Right lobe of liver (tissue), 6 donors: ENCODE results near the gene FOXA2. TPM values are rescaled to one million over a fixed set of nuclear protein-coding genes. Genes with fewer than 3 reads are reported as not detected.
A peak's percentile ranks its signal among the peaks of the same experiment; 100 is the strongest.

ENCODE experiments used
- ATAC-seq, 4 donors: fragments of 200-7000 bp; cut with Tn5 transposase; one replicate each; pipeline ENCODE4 v1.9.1; 2020; ENCODE audit warnings: mild to moderate bottlenecking in 4 of 4, moderate library complexity in 4 of 4
- DNase-seq, 3 donors: peaks; one replicate each; pipeline ENCODE4 v3.0.0-alpha.2; 2020
- H3K27ac ChIP-seq, 3 donors: fragments of 200-600 bp; one replicate each; pipeline ENCODE4 v1.8.0; 2022
- H3K27me3 ChIP-seq, 2 donors: fragments of 200-600 bp; one replicate each; pipeline ENCODE4 v1.8.0; 2022
- H3K36me3 ChIP-seq, 4 donors: fragments of 200-600 bp; sonication (generic) in 1 of 4; one replicate each; pipeline versions ENCODE4 v1.5.1 to v1.8.0; 2017 to 2022; ENCODE audit warnings: control low read depth in 1 of 4
- H3K4me1 ChIP-seq, 4 donors: fragments of 200-600 bp; sonication (generic) in 1 of 4; one replicate each; pipeline versions ENCODE4 v1.5.1 to v1.8.0; 2017 to 2022; ENCODE audit warnings: control low read depth in 1 of 4
- H3K4me3 ChIP-seq, 3 donors: fragments of 200-600 bp; one replicate each; pipeline ENCODE4 v1.8.0; 2022
- H3K9me3 ChIP-seq, 4 donors: fragments of 200-600 bp; sonication (generic) in 1 of 4; one replicate each; pipeline versions ENCODE4 v1.5.1 to v1.8.0; 2017 to 2022; ENCODE audit warnings: control low read depth in 1 of 4
- POLR2A ChIP-seq: fragments of 450-650 bp; IDR thresholded peaks from one replicate; pipeline ENCODE4 v1.6.1; 2017; ENCODE audit warnings: antibody characterized with exemption, mild to moderate bottlenecking
- WGBS: methylation state at CpG from one replicate; pipeline ENCODE4 v1.1.6; 2018; ENCODE audit warnings: low coverage, low lambda C conversion rate; ENCODE audit not compliant: insufficient coverage; ENCODE audit errors: missing lambda C conversion rate; 5-methylcytosine and 5-hydroxymethylcytosine counted together
- intact Hi-C, 2 donors: fragments of 100-400 bp; cut with DNase I; formaldehyde crosslinking; loops; one replicate each; pipeline versions ENCODE4 v1.11.2 to v1.14.1; 2022
- total RNA-seq, 6 experiments: library from RNA; depleted of rRNA in 2 of 6; stranded (reverse); fragments of >200 nt in 2 of 6; fragmentation: NEBNext Ultra II Directional in 3 of 6; extraction: Animal tissue kit (Norgen Biotek cat#: 25700) in 3 of 6; gene quantifications; one replicate each; pipeline versions ENCODE4 v1.1.0 to v1.2.4, GENCODE V29; 2016 to 2023
- TF ChIP-seq, protein P1 (sequence below), 4 donors: fragments of 200-600 bp in 3 of 4; fragments of 450-650 bp in 1 of 4; IDR thresholded peaks; one replicate each; pipeline versions ENCODE4 v1.5.1 to v1.8.0; 2016 to 2022; ENCODE audit warnings: antibody characterized with exemption in 4 of 4, mild to moderate bottlenecking in 2 of 4
- donor health status: DM: no; HTN: yes; CAD: no.
- donor health status: DM: no; HTN: no; CAD: no.
- donor health status: DM: no; HTN: no; CAD: no.
- donor health status: DM: no; HTN: yes; CAD: no.
- donor health status: DM: no; HTN: yes; CAD: no.

FOXA2 gene
- total RNA-seq, 6 experiments from 2014 or later = 11.8 to 28.7 (median 21.2) TPM

DNA sequence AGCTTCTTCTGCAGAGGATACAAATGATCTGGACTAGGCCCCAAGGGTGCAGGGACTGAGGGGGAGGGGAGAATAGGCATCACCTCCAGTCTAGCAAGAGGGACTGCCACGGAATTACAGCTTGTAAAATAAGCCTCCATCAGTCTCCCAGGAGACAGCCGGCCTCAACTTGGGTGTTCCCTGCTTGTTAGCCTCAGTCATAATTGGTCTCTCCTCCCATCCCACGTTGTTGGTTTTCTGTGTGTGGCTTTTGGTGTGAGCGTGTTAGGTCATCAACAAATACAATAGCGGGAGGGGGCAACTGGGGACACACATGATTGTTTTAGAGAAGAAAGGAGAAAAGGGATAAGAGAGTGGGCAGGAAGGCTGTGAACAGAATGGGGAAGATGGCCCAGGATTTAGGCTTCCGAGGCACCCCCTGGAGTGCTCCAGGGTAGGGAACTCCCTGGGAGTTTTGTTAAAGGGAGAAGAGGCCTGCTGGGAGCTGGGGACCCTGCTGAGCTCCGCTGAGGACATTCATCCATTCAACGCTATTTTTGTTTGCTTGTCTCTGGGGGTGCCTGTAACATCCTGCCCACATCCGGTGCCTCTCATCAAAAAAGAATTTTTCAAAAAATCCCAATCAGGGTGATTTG is 9.2 kb downstream of the FOXA2 start:
- peak overlapping the region; percentile 16 to 98 (median 28) for H3K27ac ChIP-seq
- peak overlapping the region in 2 of 3 donors; percentile 84 to 89 for H3K4me3 ChIP-seq
- no peaks in the 10 kb centered on the region for H3K9me3 ChIP-seq
- ATAC-seq (peak in 2 of 4 donors; percentile 1), DNase-seq (no peak)
- no peaks in the 10 kb centered on the region for H3K27me3 ChIP-seq
- no peak for TF ChIP-seq POLR2A
- TF ChIP-seq, protein P1, sequence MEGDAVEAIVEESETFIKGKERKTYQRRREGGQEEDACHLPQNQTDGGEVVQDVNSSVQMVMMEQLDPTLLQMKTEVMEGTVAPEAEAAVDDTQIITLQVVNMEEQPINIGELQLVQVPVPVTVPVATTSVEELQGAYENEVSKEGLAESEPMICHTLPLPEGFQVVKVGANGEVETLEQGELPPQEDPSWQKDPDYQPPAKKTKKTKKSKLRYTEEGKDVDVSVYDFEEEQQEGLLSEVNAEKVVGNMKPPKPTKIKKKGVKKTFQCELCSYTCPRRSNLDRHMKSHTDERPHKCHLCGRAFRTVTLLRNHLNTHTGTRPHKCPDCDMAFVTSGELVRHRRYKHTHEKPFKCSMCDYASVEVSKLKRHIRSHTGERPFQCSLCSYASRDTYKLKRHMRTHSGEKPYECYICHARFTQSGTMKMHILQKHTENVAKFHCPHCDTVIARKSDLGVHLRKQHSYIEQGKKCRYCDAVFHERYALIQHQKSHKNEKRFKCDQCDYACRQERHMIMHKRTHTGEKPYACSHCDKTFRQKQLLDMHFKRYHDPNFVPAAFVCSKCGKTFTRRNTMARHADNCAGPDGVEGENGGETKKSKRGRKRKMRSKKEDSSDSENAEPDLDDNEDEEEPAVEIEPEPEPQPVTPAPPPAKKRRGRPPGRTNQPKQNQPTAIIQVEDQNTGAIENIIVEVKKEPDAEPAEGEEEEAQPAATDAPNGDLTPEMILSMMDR (IDR thresholded peaks at IDR 0.05) = no peak
- H3K4me1 ChIP-seq = peaks cover 0 to 57% (median 16%) of the 10 kb centered on the region in 4 donors
- H3K36me3 ChIP-seq = no peaks in the 10 kb centered on the region
- WGBS = 7% methylated on average over 7 of the region's 9 CpGs
- intact Hi-C loops = loop anchor here in 1 of 2 donors (10.0 kb wide), 1 partner anchor 50 kb away; no protein-coding TSS in a partner anchor

DNA sequence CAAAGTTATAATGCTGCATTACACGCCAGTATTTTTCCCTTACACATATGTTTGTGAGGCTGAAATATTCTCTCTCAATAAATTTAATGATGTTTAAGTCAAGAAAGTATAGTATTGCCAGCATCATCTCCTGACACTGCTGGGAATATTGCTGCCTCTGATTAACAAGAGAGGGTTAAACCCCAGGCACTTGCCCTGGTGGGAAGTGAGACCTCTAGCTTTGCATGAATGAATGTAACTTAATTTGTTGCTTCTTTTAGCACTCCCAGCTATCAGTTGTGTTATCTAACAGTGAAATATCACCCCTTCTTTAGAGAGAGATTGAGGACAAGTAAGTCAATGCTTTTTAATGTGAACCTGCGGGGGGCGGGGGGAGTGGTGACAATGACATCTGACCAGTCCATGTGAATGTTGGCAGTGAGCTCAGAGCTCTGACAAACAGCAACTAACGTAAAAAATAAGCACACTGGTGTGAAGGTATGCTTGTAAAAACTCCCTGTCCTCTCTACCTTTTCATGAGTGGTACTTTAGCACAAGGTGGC is 9.8 kb downstream of the FOXA2 start:
- Histone ChIP-seq H3K27me3 (no peaks in the 10 kb centered on the region), H3K36me3 (no peaks in the 10 kb centered on the region), H3K4me1 (peaks cover 0 to 52% (median 16%) of the 10 kb centered on the region in 4 donors), H3K9me3 (no peaks in the 10 kb centered on the region), H3K27ac (peak overlapping the region in 1 of 3 donors; percentile 98), H3K4me3 (no peak overlapping the region)
- 13% methylated on average over 4 of the region's 4 CpGs for WGBS
- no peak for TF ChIP-seq POLR2A
- TF ChIP-seq, protein P1 (IDR thresholded peaks at IDR 0.05) = no peak
- ATAC-seq = no peak
- intact Hi-C loops = loop anchor here in 1 of 2 donors (10.0 kb wide), 1 partner anchor 50 kb away; no protein-coding TSS in a partner anchor
- no peak for DNase-seq

GRCh38 chr20:22572491-22572890 is 11.9 kb downstream of the FOXA2 start:
- WGBS = 20% methylated on average over 2 of the region's 6 CpGs
- H3K4me1 ChIP-seq = peaks cover 0 to 64% (median 19%) of the 10 kb centered on the region in 4 donors
- H3K27me3 ChIP-seq = no peaks in the 10 kb centered on the region
- no peak for TF ChIP-seq POLR2A
- TF ChIP-seq, protein P1 (IDR thresholded peaks at IDR 0.05) = no peak
- H3K9me3 ChIP-seq = no peaks in the 10 kb centered on the region
- peaks cover 0 to 8% (median under 1%) of the 10 kb centered on the region in 4 donors for H3K36me3 ChIP-seq
- peak overlapping the region in 1 of 3 donors; percentile 31 for H3K27ac ChIP-seq
- intact Hi-C loops = loop anchor here in 1 of 2 donors (10.0 kb wide), 1 partner anchor 48 kb away; no protein-coding TSS in a partner anchor
- H3K4me3 ChIP-seq = no peak overlapping the region
- ATAC-seq (peak in 2 of 4 donors; percentile 13 to 23), DNase-seq (no peak)

DNA sequence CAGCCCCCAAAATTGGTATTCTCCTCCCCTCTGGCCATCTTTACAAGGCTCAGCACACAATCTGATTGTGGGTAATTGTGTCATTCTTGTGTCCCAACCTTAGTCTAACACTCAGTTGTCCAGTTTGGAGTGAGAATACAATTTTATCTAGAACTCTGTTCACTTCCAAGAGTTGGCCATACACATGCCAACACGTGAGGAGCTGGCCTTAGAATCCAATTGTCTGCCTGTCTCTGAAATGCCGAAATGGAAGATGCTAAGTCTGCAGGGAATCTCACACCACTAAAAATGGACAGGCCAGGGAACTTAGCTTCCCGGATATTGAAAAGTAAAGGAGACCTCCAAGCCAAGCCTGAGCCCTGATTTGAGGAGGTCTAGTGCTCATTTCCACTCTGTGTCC is 12.3 kb downstream of the FOXA2 start:
- Histone ChIP-seq H3K9me3 (no peaks in the 10 kb centered on the region), H3K4me3 (no peak overlapping the region), H3K27me3 (no peaks in the 10 kb centered on the region), H3K36me3 (peaks cover 0 to 13% (median 3%) of the 10 kb centered on the region in 4 donors), H3K4me1 (peaks cover 0 to 65% (median 19%) of the 10 kb centered on the region in 4 donors), H3K27ac (peak overlapping the region in 1 of 3 donors; percentile 35)
- 10% methylated on average over 3 of the region's 3 CpGs for WGBS
- peak in 1 of 4 donors; percentile 2 for ATAC-seq
- TF ChIP-seq, protein P1 (IDR thresholded peaks at IDR 0.05) = no peak
- no peak for TF ChIP-seq POLR2A
- DNase-seq = no peak
- intact Hi-C loops = loop anchor here in 1 of 2 donors (10.0 kb wide), 1 partner anchor 47 kb away; no protein-coding TSS in a partner anchor
